Osteocyte (in vitro differentiated cells): Measurements from ENCODE around the gene DBNDD1. TPM values are rescaled to one million over a fixed set of nuclear protein-coding genes. Genes with fewer than 3 reads are reported as not detected.
"Not testable (repeated sequence)": the region's sequence is repeated elsewhere in the genome, so short reads cannot be mapped to it uniquely, and the experiment has no call there.

ENCODE experiments used
- DNase-seq: peaks from one replicate; pipeline ENCODE4 v3.0.0; 2021; ENCODE audit warnings: mixed read lengths; ENCODE audit not compliant: unreplicated experiment; ENCODE audit errors: extremely low spot score
- H3K27ac Mint-ChIP-seq: one replicate; pipeline ENCODE4 v1.8.0; 2021; ENCODE audit warnings: mild to moderate bottlenecking, mixed read lengths; ENCODE audit not compliant: unreplicated experiment
- H3K27me3 Mint-ChIP-seq: one replicate; pipeline ENCODE4 v1.8.0; 2021; ENCODE audit warnings: mixed read lengths; ENCODE audit not compliant: unreplicated experiment
- H3K36me3 Mint-ChIP-seq: one replicate; pipeline ENCODE4 v1.8.0; 2021; ENCODE audit warnings: mixed read lengths; ENCODE audit not compliant: unreplicated experiment
- H3K4me1 Mint-ChIP-seq: one replicate; pipeline ENCODE4 v1.8.0; 2021; ENCODE audit warnings: mixed read lengths; ENCODE audit not compliant: unreplicated experiment
- H3K4me3 Mint-ChIP-seq: one replicate; pipeline ENCODE4 v1.8.0; 2021; ENCODE audit warnings: mild to moderate bottlenecking, moderate library complexity, mixed read lengths; ENCODE audit not compliant: unreplicated experiment
- H3K9me3 Mint-ChIP-seq: one replicate; pipeline ENCODE4 v1.8.0; 2021; ENCODE audit warnings: mixed read lengths; ENCODE audit not compliant: unreplicated experiment
- CTCF ChIP-seq: fragments of 200-600 bp; sonication (generic); IDR thresholded peaks from 2 replicates; pipeline ENCODE4 v1.5.0; 2021; ENCODE audit warnings: antibody characterized with exemption, mild to moderate bottlenecking, moderate library complexity
- total RNA-seq: library from RNA; stranded (reverse); gene quantifications from 2 replicates; pipeline ENCODE4 v1.2.1, GENCODE V29; 2021

DBNDD1 gene
- total RNA-seq, 1 donor from 2014 or later: 0.78 TPM

GRCh38 chr16:90009172-90009899, 9.9 kb downstream of the DBNDD1 start:
- Mint-ChIP-seq H3K4me3 (no peak overlapping the region), H3K27me3 (no peaks in the 10 kb centered on the region), H3K9me3 (no peaks in the 10 kb centered on the region), H3K36me3 (no peaks in the 10 kb centered on the region), H3K4me1 (peaks cover 3% of the 10 kb centered on the region), H3K27ac (no peak overlapping the region)
- DNase-seq: no peak
- no peak for TF ChIP-seq CTCF

- TF ChIP-seq CTCF: no peak
- Mint-ChIP-seq H3K9me3 (no peaks in the 10 kb centered on the region), H3K27me3 (no peaks in the 10 kb centered on the region), H3K27ac (no peak overlapping the region), H3K4me3 (no peak overlapping the region), H3K4me1 (peaks cover 3% of the 10 kb centered on the region), H3K36me3 (no peaks in the 10 kb centered on the region)
- no peak for DNase-seq
Measured at GRCh38 chr16:90008708-90009145, 10.5 kb downstream of the DBNDD1 start.

GRCh38 chr16:90007635-90008234, 11.5 kb downstream of the DBNDD1 start:
- H3K27ac Mint-ChIP-seq, DNase-seq, H3K27me3 Mint-ChIP-seq, H3K4me3 Mint-ChIP-seq, H3K9me3 Mint-ChIP-seq, H3K36me3 Mint-ChIP-seq, H3K4me1 Mint-ChIP-seq: not testable (repeated sequence)

- Mint-ChIP-seq H3K27ac (no peak overlapping the region), H3K4me3 (no peak overlapping the region), H3K9me3 (no peaks in the 10 kb centered on the region), H3K36me3 (no peaks in the 10 kb centered on the region), H3K4me1 (peaks cover 3% of the 10 kb centered on the region), H3K27me3 (no peaks in the 10 kb centered on the region)
- DNase-seq: no peak
- TF ChIP-seq CTCF: no peak
Measured at GRCh38 chr16:90007015-90007414, 12.2 kb downstream of the DBNDD1 start.

- no peak for DNase-seq
- Mint-ChIP-seq H3K27ac (no peak overlapping the region), H3K36me3 (no peaks in the 10 kb centered on the region), H3K4me3 (no peak overlapping the region), H3K9me3 (no peaks in the 10 kb centered on the region), H3K27me3 (no peaks in the 10 kb centered on the region), H3K4me1 (peaks cover 3% of the 10 kb centered on the region)
- no peak for TF ChIP-seq CTCF
Measured at GRCh38 chr16:90005956-90006663, 13.1 kb downstream of the DBNDD1 start.
